ENCODE data around the gene SYNE1.

The SYNE1 gene

GRCh38 chr6:152273638-152274037 is 363.5 kb downstream of the SYNE1 start:
- Histone ChIP-seq H3K27me3 (ENCODE audit: insufficient read depth, poor library complexity, severe bottlenecking) (no peaks in the 10 kb centered on the region), H3K4me3 (replicated peaks; ENCODE audit: insufficient read depth, low read length) (no peak overlapping the region), H3K27ac (replicated peaks) (no peak overlapping the region)
- TF ChIP-seq CTCF (IDR thresholded peaks at IDR 0.05; ENCODE audit: insufficient read depth, low read length), result no peak
- no peak for DNase-seq (ENCODE audit: low read depth in 1 of 2, low spot score in 1 of 2)

DNA sequence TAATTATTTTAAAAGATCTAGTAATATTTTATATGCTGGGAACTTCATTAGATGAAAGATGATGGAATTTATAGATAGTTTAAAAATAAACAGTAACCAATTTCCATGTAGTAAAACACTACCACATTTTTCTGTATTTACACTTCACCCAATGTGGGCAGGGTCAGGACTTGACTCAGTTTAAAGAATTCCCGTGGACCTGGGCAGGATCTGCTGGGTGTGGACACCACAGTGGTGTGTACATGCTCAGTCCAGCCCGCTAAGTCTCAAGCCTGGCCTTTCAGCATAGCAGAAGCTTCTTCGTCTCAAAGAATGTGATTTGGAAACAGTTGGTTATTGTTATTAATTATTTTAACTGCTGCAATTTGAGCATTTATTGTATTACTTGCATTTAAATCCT is 364.2 kb downstream of the SYNE1 start:
- Histone ChIP-seq H3K27me3 (ENCODE audit: insufficient read depth, poor library complexity, severe bottlenecking) (no peaks in the 10 kb centered on the region), H3K27ac (replicated peaks) (no peak overlapping the region), H3K4me3 (replicated peaks; ENCODE audit: insufficient read depth, low read length) (no peak overlapping the region)
- TF ChIP-seq CTCF (IDR thresholded peaks at IDR 0.05; ENCODE audit: insufficient read depth, low read length) (no peak), GABPA (IDR thresholded peaks at IDR 0.05; ENCODE audit: low read depth) (no peak), SPI1 (IDR thresholded peaks at IDR 0.05; ENCODE audit: borderline replicate concordance, low read depth) (no peak), REST (IDR thresholded peaks at IDR 0.05; ENCODE audit: insufficient replicate concordance, low read depth) (no peak), POLR2AphosphoS5 (IDR thresholded peaks at IDR 0.05; ENCODE audit: low read depth) (no peak)
- DNase-seq (ENCODE audit: low read depth in 1 of 2, low spot score in 1 of 2), result no peak

DNA sequence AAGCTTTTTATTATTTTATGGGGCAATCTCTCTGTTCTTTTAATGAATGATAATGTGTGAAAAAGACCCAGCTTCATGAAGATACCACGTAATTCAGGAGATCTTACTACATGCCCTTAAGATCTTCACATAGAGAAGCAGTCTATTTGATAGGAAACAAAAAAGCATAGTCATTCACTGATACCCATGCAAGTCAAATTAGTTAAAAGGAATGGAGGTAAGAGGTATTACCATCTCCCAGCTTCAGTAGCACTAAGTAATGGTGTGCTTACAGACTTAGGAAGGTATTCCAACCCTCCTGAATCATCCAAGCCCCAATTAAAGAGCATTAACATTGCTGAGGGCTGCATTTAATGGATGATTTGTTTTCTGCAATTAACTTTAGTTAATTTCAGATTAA is 364.7 kb downstream of the SYNE1 start:
- no peak for TF ChIP-seq GABPA (IDR thresholded peaks at IDR 0.05; ENCODE audit: low read depth)
- no peak for TF ChIP-seq SPI1 (IDR thresholded peaks at IDR 0.05; ENCODE audit: borderline replicate concordance, low read depth)
- TF ChIP-seq POLR2AphosphoS5 (IDR thresholded peaks at IDR 0.05; ENCODE audit: low read depth), result no peak
- no peak for TF ChIP-seq REST (IDR thresholded peaks at IDR 0.05; ENCODE audit: insufficient replicate concordance, low read depth)
- no peak for TF ChIP-seq CTCF (IDR thresholded peaks at IDR 0.05; ENCODE audit: insufficient read depth, low read length)
- Histone ChIP-seq H3K27me3 (ENCODE audit: insufficient read depth, poor library complexity, severe bottlenecking) (no peaks in the 10 kb centered on the region), H3K4me3 (replicated peaks; ENCODE audit: insufficient read depth, low read length) (no peak overlapping the region), H3K27ac (replicated peaks) (no peak overlapping the region)
- DNase-seq (ENCODE audit: low read depth in 1 of 2, low spot score in 1 of 2), result no peak

DNA sequence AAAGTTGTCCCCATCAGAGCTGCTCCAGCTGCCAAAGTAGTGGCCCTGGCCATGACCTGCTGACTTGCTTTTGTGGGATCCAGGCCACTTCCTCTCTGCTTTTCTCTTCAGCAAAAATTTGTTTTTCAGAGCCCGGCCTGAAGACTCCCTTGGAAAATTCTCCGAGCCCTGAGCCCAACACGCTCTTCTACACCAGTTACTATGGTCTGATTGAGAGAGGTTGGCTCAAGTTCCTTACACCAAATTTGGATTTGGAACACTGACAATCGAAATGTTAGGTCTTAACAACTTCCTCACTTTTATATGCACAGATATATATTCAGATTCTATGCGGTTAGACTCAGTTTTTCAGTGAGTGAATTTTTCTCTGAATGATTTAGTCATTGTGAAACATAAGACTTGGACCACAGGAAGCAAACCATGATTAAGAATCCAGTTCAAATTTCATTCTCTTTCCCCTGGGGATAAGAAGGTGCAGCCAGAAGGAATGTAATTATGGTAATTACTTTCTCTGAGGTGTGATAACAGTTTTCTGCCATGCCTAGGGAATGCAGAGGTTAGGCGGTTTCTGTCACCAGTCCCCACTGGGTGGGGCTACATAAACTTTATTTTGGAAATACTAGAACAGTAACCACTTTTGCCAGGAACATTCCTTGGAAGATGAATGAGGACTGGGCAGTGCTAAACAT is 365.2 kb downstream of the SYNE1 start:
- DNase-seq (ENCODE audit: low read depth in 1 of 2, low spot score in 1 of 2), result no peak
- Histone ChIP-seq H3K4me3 (replicated peaks; ENCODE audit: insufficient read depth, low read length) (no peak overlapping the region), H3K27me3 (ENCODE audit: insufficient read depth, poor library complexity, severe bottlenecking) (no peaks in the 10 kb centered on the region), H3K27ac (replicated peaks) (no peak overlapping the region)
- TF ChIP-seq REST (IDR thresholded peaks at IDR 0.05; ENCODE audit: insufficient replicate concordance, low read depth) (no peak), POLR2AphosphoS5 (IDR thresholded peaks at IDR 0.05; ENCODE audit: low read depth) (no peak), CTCF (IDR thresholded peaks at IDR 0.05; ENCODE audit: insufficient read depth, low read length) (no peak), SPI1 (IDR thresholded peaks at IDR 0.05; ENCODE audit: borderline replicate concordance, low read depth) (no peak), GABPA (IDR thresholded peaks at IDR 0.05; ENCODE audit: low read depth) (no peak)

Measured in HL-60 (cell line).